ENCODE data around the gene KDELR3. TPM values are rescaled to one million over a fixed set of nuclear protein-coding genes. Genes with fewer than 3 reads are reported as not detected.

KDELR3 gene
- polyA plus RNA-seq, 3 donors, result not detected

- no peak overlapping the region for H3K4me3 Mint-ChIP-seq
- intact Hi-C loops (cut with micrococcal nuclease), result no loop called here
- Histone ChIP-seq H3K9me3 (replicated peaks in 1 of 2; ENCODE audit: control insufficient read depth in 1 of 2, insufficient read depth in 1 of 2, low read length in 2 of 2) (no peaks in the 10 kb centered on the region), H2AFZ (ENCODE audit: insufficient read depth, low read depth, low read length, poor library complexity, severe bottlenecking) (no peak overlapping the region), H4K20me1 (ENCODE audit: insufficient read depth, low read length) (peaks cover 100% of the 10 kb centered on the region), H3K27me3 (ENCODE audit: control insufficient read depth in 2 of 2, insufficient read depth in 2 of 2, low read length in 2 of 2) (no peaks in the 10 kb centered on the region), H3K27ac (ENCODE audit: low read depth in 1 of 2, low read length in 2 of 2) (no peak overlapping the region), H3K9ac (ENCODE audit: insufficient read depth, low read length, poor library complexity, severe bottlenecking) (no peak overlapping the region), H3K79me2 (ENCODE audit: insufficient read depth, low read length) (peaks cover 50% of the 10 kb centered on the region), H3K4me2 (replicated peaks; ENCODE audit: extremely low read depth, low read length, poor library complexity, severe bottlenecking) (no peak overlapping the region), H3K4me1 (ENCODE audit: control insufficient read depth in 1 of 2, insufficient read depth in 2 of 2, low read length in 2 of 2) (no peaks in the 10 kb centered on the region), H3K4me3 (replicated peaks in 1 of 3; ENCODE audit: low read depth in 2 of 3, low read length in 3 of 3) (no peak overlapping the region), H3K36me3 (replicated peaks in 1 of 2; ENCODE audit: control insufficient read depth in 1 of 2, insufficient read depth in 2 of 2, low read length in 2 of 2) (peaks cover 95 to 100% of the 10 kb centered on the region in 2 donors)
- H3K27ac Mint-ChIP-seq, result no peak overlapping the region
- DNase-seq, result no peak
- H3K4me1 Mint-ChIP-seq, result no peaks in the 10 kb centered on the region
- H3K27me3 Mint-ChIP-seq (ENCODE audit: low read depth in 3 of 3), result peaks cover 0 to under 1% (median 0%) of the 10 kb centered on the region in 3 donors
- 94% methylated on average over 2 of the region's 5 CpGs for WGBS (ENCODE audit: insufficient coverage)
- H3K9me3 Mint-ChIP-seq, result no peaks in the 10 kb centered on the region
- peaks cover 81 to 97% of the 10 kb centered on the region in 2 donors for H3K36me3 Mint-ChIP-seq
- TF ChIP-seq CTCF (IDR thresholded peaks at IDR 0.05), result no peak
Measured at GRCh38 chr22:38491707-38492348, 23.9 kb downstream of the KDELR3 start.

- WGBS (ENCODE audit: insufficient coverage), result 33% methylated on average over 2 of the region's 2 CpGs
- Mint-ChIP-seq H3K27me3 (ENCODE audit: low read depth in 3 of 3) (peaks cover 0 to 2% (median 0%) of the 10 kb centered on the region in 3 donors), H3K4me1 (no peaks in the 10 kb centered on the region), H3K36me3 (peaks cover 80 to 98% of the 10 kb centered on the region in 2 donors), H3K27ac (peak overlapping the region in 1 of 7 donors; percentile 20), H3K4me3 (no peak overlapping the region), H3K9me3 (no peaks in the 10 kb centered on the region)
- H3K4me3 ChIP-seq (replicated peaks in 1 of 3; ENCODE audit: low read depth in 2 of 3, low read length in 3 of 3), result no peak overlapping the region
- no peaks in the 10 kb centered on the region for H3K27me3 ChIP-seq (ENCODE audit: control insufficient read depth in 2 of 2, insufficient read depth in 2 of 2, low read length in 2 of 2)
- no peak for DNase-seq
- H2AFZ ChIP-seq (ENCODE audit: insufficient read depth, low read depth, low read length, poor library complexity, severe bottlenecking), result no peak overlapping the region
- H3K4me2 ChIP-seq (replicated peaks; ENCODE audit: extremely low read depth, low read length, poor library complexity, severe bottlenecking), result no peak overlapping the region
- H4K20me1 ChIP-seq (ENCODE audit: insufficient read depth, low read length), result peaks cover 100% of the 10 kb centered on the region
- H3K9ac ChIP-seq (ENCODE audit: insufficient read depth, low read length, poor library complexity, severe bottlenecking), result no peak overlapping the region
- TF ChIP-seq CTCF (IDR thresholded peaks at IDR 0.05), result no peak
- H3K79me2 ChIP-seq (ENCODE audit: insufficient read depth, low read length), result peaks cover 70% of the 10 kb centered on the region
- H3K27ac ChIP-seq (ENCODE audit: low read depth in 1 of 2, low read length in 2 of 2), result no peak overlapping the region
- peaks cover 98 to 100% of the 10 kb centered on the region in 2 donors for H3K36me3 ChIP-seq (replicated peaks in 1 of 2; ENCODE audit: control insufficient read depth in 1 of 2, insufficient read depth in 2 of 2, low read length in 2 of 2)
- intact Hi-C loops (cut with micrococcal nuclease), result no loop called here
- no peaks in the 10 kb centered on the region for H3K9me3 ChIP-seq (replicated peaks in 1 of 2; ENCODE audit: control insufficient read depth in 1 of 2, insufficient read depth in 1 of 2, low read length in 2 of 2)
- H3K4me1 ChIP-seq (ENCODE audit: control insufficient read depth in 1 of 2, insufficient read depth in 2 of 2, low read length in 2 of 2), result no peaks in the 10 kb centered on the region
Measured at GRCh38 chr22:38494498-38494897, 26.6 kb downstream of the KDELR3 start.
